Tibial nerve (tissue), 4 donors: ENCODE data around the gene WDR81. TPM values are rescaled to one million over a fixed set of nuclear protein-coding genes. Genes with fewer than 3 reads are reported as not detected.
A peak's percentile ranks its signal among the peaks of the same experiment; 100 is the strongest.

Experiments
- DNase-seq, 2 donors: peaks; one replicate each; pipeline ENCODE4 v3.0.0-alpha.2; 2019; ENCODE audit warnings: low spot score in 2 of 2
- H3K27ac ChIP-seq, 4 donors: fragments of 200-600 bp; sonication (generic) in 3 of 4; one replicate each; pipeline ENCODE4 v1.5.1; 2017 to 2019; ENCODE audit warnings: mild to moderate bottlenecking in 1 of 4
- H3K27me3 ChIP-seq, 2 donors: fragments of 200-600 bp; sonication (generic) in 1 of 2; one replicate each; pipeline versions ENCODE4 v1.5.1 to v1.6.0; 2017 to 2019
- H3K36me3 ChIP-seq, 3 donors: fragments of 200-600 bp; sonication (generic); one replicate each; pipeline ENCODE4 v1.5.1; 2018 to 2019
- H3K4me1 ChIP-seq, 4 donors: fragments of 200-600 bp; sonication (generic) in 3 of 4; one replicate each; pipeline ENCODE4 v1.5.1; 2017 to 2019
- H3K4me3 ChIP-seq, 4 donors: fragments of 200-600 bp; sonication (generic) in 3 of 4; one replicate each; pipeline ENCODE4 v1.5.1; 2017 to 2019; ENCODE audit warnings: mild to moderate bottlenecking in 1 of 4, moderate library complexity in 1 of 4
- H3K9me3 ChIP-seq, 4 donors: fragments of 200-600 bp; sonication (generic) in 3 of 4; one replicate each; pipeline ENCODE4 v1.5.1; 2017 to 2019
- CTCF ChIP-seq, 5 experiments: fragments of 200-600 bp in 3 of 5; fragments of 450-650 bp in 2 of 5; sonication (generic) in 3 of 5; IDR thresholded peaks; one replicate each; pipeline ENCODE4 v1.5.1; 2016 to 2019; ENCODE audit warnings: antibody characterized with exemption in 5 of 5, mild to moderate bottlenecking in 3 of 5, moderate library complexity in 2 of 5
- EP300 ChIP-seq, 2 donors: sonication (generic); formaldehyde crosslinking; IDR thresholded peaks; one replicate each; pipeline ENCODE4 v1.6.1; 2017; ENCODE audit warnings: antibody characterized with exemption in 2 of 2, mild to moderate bottlenecking in 1 of 2
- POLR2A ChIP-seq, 2 donors: fragments of 450-650 bp; IDR thresholded peaks; one replicate each; pipeline ENCODE4 v1.6.1; 2017; ENCODE audit warnings: antibody characterized with exemption in 2 of 2, mild to moderate bottlenecking in 2 of 2, moderate library complexity in 2 of 2
- whole genome bisulfite sequencing, 2 donors: methylation state at CpG; one replicate each; pipeline ENCODE4 v1.1.5; 2018; 5-methylcytosine and 5-hydroxymethylcytosine counted together
- total RNA-seq, 4 donors: library from RNA; depleted of rRNA; stranded (reverse); fragments of >200 nt; gene quantifications; one replicate each; pipeline ENCODE4 v1.1.0, GENCODE V29; 2016

WDR81 gene
- total RNA-seq, 4 donors from 2014 or later = 54.4 to 111 (median 92.0) TPM

DNA sequence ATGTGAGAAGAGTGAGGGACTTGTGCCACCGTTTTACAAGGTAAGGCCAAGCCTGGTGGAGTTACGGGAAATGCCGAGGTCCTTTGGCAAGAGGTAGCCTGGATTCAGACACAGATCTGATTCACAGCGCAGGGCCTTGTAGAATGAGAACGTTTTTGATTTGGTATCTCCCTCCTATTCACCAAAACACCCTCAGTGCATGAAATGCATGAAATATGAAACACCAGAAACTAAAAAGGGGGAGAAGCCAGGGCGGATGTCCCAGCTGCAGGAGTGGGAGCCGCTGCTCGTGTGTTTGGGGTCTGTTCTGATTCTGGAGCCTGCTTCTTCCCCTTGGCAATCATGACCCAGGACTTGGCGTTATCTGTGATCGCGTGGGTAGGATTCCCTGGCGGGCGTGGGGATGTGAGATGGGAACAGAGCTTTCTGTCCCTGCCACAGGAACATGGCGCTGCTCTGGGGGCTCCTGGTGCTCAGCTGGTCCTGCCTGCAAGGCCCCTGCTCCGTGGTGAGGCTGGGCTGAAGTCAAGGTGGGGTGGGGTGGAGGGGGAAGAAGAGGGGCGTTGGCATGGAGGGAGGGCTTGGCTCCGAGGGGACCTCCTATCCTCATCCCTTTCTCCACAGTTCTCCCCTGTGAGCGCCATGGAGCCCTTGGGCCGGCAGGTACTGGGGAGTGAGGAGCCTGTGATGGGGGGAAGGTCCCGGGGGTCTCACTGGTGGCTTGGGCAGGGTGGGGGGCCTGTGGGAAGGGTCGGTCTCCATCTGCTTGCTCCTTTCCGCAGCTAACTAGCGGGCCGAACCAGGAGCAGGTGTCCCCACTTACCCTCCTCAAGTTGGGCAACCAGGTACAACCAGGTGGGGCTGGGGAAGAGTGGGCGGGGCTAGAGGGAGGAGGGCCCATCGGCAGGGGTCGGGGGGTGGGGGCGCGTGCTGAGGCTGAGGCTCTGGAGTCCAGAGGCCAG is 20.3 kb downstream of the WDR81 start:
- H3K9me3 ChIP-seq = no peaks in the 10 kb centered on the region
- H3K27ac ChIP-seq = peak overlapping the region in 1 of 4 donors; percentile 63
- no peaks in the 10 kb centered on the region for H3K27me3 ChIP-seq
- TF ChIP-seq POLR2A (IDR thresholded peaks at IDR 0.05) (no peak), EP300 (IDR thresholded peaks at IDR 0.05) (no peak), CTCF (IDR thresholded peaks at IDR 0.05) (no peak)
- DNase-seq = no peak
- H3K36me3 ChIP-seq = no peaks in the 10 kb centered on the region
- H3K4me3 ChIP-seq = no peak overlapping the region
- peaks cover 0 to 20% (median 0%) of the 10 kb centered on the region in 4 donors for H3K4me1 ChIP-seq
- 78 to 82% methylated on average over 28 to 29 of the region's 29 CpGs for WGBS, 2 donors

GRCh38 chr17:1745513-1746020 is 21.1 kb downstream of the WDR81 start:
- no peaks in the 10 kb centered on the region for H3K27me3 ChIP-seq
- peak overlapping the region in 1 of 4 donors; percentile 63 for H3K27ac ChIP-seq
- no peak overlapping the region for H3K4me3 ChIP-seq
- 85 to 91% methylated on average over 11 to 12 of the region's 12 CpGs for WGBS, 2 donors
- TF ChIP-seq CTCF (IDR thresholded peaks at IDR 0.05) (no peak), POLR2A (IDR thresholded peaks at IDR 0.05) (no peak), EP300 (IDR thresholded peaks at IDR 0.05) (no peak)
- H3K4me1 ChIP-seq = peaks cover 0 to 20% (median 0%) of the 10 kb centered on the region in 4 donors
- DNase-seq = no peak
- no peaks in the 10 kb centered on the region for H3K36me3 ChIP-seq
- no peaks in the 10 kb centered on the region for H3K9me3 ChIP-seq

DNA sequence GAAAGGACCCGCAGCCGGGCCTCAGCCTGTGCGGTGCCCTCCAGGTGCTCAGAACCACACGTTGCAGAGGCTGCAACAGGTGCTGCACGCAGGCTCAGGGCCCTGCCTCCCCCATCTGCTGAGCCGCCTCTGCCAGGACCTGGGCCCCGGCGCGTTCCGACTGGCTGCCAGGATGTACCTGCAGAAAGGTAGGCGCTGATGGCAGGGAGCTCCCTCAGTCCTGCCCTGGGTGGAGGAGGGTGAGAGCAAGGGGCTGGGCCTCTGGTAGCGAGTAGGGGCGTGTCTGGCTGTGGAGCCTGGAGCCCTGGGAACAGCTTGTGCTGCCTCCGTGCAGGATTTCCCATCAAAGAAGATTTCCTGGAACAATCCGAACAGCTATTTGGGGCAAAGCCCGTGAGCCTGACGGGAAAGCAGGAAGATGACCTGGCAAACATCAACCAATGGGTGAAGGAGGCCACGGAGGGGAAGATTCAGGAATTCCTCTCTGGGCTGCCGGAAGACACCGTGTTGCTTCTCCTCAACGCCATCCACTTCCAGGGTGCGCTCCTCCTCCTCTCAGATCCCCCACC is 22.6 kb downstream of the WDR81 start:
- no peaks in the 10 kb centered on the region for H3K36me3 ChIP-seq
- WGBS, 2 donors = 74 to 81% methylated on average over 20 to 22 of the region's 22 CpGs
- DNase-seq = peak in 1 of 2 donors; percentile 56
- TF ChIP-seq CTCF (IDR thresholded peaks at IDR 0.05) (no peak), EP300 (IDR thresholded peaks at IDR 0.05) (peak; percentile 93 to 94)
- H3K4me3 ChIP-seq = no peak overlapping the region
- no peaks in the 10 kb centered on the region for H3K9me3 ChIP-seq
- H3K27me3 ChIP-seq = no peaks in the 10 kb centered on the region
- H3K27ac ChIP-seq = peak overlapping the region in 3 of 4 donors; percentile 62 to 82 (median 77)
- H3K4me1 ChIP-seq = peaks cover 0 to 25% (median under 1%) of the 10 kb centered on the region in 4 donors

DNA sequence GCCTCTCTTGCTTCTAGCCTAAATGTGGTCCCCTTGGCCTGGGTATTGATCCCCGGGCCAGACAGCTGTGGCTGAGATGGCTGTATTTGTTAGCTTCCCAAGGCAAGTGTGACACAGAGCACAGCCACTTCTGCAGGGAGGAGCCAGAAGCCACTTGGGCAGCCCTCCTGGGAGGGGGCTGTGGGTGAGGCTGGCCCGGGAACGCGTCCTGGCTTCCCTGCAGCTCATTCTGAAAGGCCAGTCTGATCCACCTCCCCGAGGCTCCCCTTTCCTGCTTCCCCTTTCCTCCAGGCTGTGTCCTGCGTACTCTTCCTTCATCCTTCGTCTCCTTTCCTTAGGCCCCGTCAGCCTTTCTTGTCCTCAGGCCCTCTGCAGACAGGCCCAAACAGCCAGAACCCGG is 26.1 kb downstream of the WDR81 start:
- Histone ChIP-seq H3K27ac (peak overlapping the region in 1 of 4 donors; percentile 2), H3K4me1 (peaks cover 0 to 23% (median 4%) of the 10 kb centered on the region in 4 donors), H3K4me3 (no peak overlapping the region), H3K36me3 (no peaks in the 10 kb centered on the region), H3K9me3 (no peaks in the 10 kb centered on the region), H3K27me3 (no peaks in the 10 kb centered on the region)
- 67 to 79% methylated on average over 9 of the region's 9 CpGs for WGBS, 2 donors
- no peak for DNase-seq
- TF ChIP-seq POLR2A (IDR thresholded peaks at IDR 0.05) = no peak
- no peak for TF ChIP-seq CTCF (IDR thresholded peaks at IDR 0.05)
- no peak for TF ChIP-seq EP300 (IDR thresholded peaks at IDR 0.05)
